SH-SY5Y (cell line): ENCODE measurements around the gene MBOAT2.

Experiments used
- GATA2 ChIP-seq: IDR thresholded peaks from 2 replicates; pipeline ENCODE4 v1.6.1; 2011; ENCODE audit warnings: mild to moderate bottlenecking, low read depth, low read length
- GATA3 ChIP-seq: IDR thresholded peaks from 2 replicates; pipeline ENCODE4 v1.6.1; 2011; ENCODE audit warnings: low read depth, mild to moderate bottlenecking, low read length, moderate library complexity

GRCh38 chr2:8827729-8828128 lies 175.8 kb downstream of the MBOAT2 start:
- TF ChIP-seq GATA2 (no peak), GATA3 (no peak)
